HL-60 (cell line): ENCODE data around the gene SH3PXD2A.

Source experiments
- DNase-seq, 2 experiments: peaks; one replicate each; pipeline ENCODE4 v3.0.0-alpha.2; 2010 to 2020; ENCODE audit warnings: low read depth in 1 of 2, low spot score in 1 of 2
- H3K27ac ChIP-seq: fragments of 250-450 bp; sonication (Bioruptor Pico); replicated peaks from 2 replicates; pipeline ENCODE4 v1.5.1; 2020; ENCODE audit warnings: mild to moderate bottlenecking, moderate library complexity
- H3K27me3 ChIP-seq: fragments of 250-450 bp; sonication (Bioruptor Pico); 2 replicates; pipeline ENCODE4 v1.5.1; 2021; ENCODE audit warnings: mild to moderate bottlenecking, moderate library complexity; ENCODE audit not compliant: insufficient read depth, poor library complexity, severe bottlenecking
- H3K4me3 ChIP-seq: replicated peaks from 2 replicates; pipeline ENCODE4 v1.5.1; 2011; ENCODE audit warnings: mild to moderate bottlenecking, control low read depth, low read length; ENCODE audit not compliant: insufficient read depth
- GABPA ChIP-seq: IDR thresholded peaks from 2 replicates; pipeline ENCODE4 v1.6.1; 2012; ENCODE audit warnings: low read depth
- POLR2AphosphoS5 ChIP-seq: IDR thresholded peaks from 2 replicates; pipeline ENCODE4 v1.6.1; 2012; ENCODE audit warnings: low read depth
- SPI1 ChIP-seq: IDR thresholded peaks from 2 replicates; pipeline ENCODE4 v1.6.1; 2012; ENCODE audit warnings: low read depth, mild to moderate bottlenecking, borderline replicate concordance
- TF ChIP-seq, protein P1 (sequence below): IDR thresholded peaks from one replicate; pipeline ENCODE4 v1.5.1; 2011; ENCODE audit warnings: low read length, control low read depth, inconsistent platforms; ENCODE audit not compliant: insufficient read depth
- TF ChIP-seq, protein P2 (sequence below): IDR thresholded peaks from 2 replicates; pipeline ENCODE4 v1.6.1; 2012; ENCODE audit warnings: low read depth; ENCODE audit not compliant: insufficient replicate concordance

The SH3PXD2A gene

GRCh38 chr10:103546401-103546800 is 309.0 kb downstream of the SH3PXD2A start:
- peaks cover 3% of the 10 kb centered on the region for H3K27me3 ChIP-seq
- no peak overlapping the region for H3K27ac ChIP-seq
- H3K4me3 ChIP-seq, result no peak overlapping the region
- TF ChIP-seq GABPA, result no peak
- no peak for TF ChIP-seq SPI1
- no peak for TF ChIP-seq POLR2AphosphoS5
- TF ChIP-seq, protein P1, sequence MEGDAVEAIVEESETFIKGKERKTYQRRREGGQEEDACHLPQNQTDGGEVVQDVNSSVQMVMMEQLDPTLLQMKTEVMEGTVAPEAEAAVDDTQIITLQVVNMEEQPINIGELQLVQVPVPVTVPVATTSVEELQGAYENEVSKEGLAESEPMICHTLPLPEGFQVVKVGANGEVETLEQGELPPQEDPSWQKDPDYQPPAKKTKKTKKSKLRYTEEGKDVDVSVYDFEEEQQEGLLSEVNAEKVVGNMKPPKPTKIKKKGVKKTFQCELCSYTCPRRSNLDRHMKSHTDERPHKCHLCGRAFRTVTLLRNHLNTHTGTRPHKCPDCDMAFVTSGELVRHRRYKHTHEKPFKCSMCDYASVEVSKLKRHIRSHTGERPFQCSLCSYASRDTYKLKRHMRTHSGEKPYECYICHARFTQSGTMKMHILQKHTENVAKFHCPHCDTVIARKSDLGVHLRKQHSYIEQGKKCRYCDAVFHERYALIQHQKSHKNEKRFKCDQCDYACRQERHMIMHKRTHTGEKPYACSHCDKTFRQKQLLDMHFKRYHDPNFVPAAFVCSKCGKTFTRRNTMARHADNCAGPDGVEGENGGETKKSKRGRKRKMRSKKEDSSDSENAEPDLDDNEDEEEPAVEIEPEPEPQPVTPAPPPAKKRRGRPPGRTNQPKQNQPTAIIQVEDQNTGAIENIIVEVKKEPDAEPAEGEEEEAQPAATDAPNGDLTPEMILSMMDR, result no peak
- TF ChIP-seq, protein P2, sequence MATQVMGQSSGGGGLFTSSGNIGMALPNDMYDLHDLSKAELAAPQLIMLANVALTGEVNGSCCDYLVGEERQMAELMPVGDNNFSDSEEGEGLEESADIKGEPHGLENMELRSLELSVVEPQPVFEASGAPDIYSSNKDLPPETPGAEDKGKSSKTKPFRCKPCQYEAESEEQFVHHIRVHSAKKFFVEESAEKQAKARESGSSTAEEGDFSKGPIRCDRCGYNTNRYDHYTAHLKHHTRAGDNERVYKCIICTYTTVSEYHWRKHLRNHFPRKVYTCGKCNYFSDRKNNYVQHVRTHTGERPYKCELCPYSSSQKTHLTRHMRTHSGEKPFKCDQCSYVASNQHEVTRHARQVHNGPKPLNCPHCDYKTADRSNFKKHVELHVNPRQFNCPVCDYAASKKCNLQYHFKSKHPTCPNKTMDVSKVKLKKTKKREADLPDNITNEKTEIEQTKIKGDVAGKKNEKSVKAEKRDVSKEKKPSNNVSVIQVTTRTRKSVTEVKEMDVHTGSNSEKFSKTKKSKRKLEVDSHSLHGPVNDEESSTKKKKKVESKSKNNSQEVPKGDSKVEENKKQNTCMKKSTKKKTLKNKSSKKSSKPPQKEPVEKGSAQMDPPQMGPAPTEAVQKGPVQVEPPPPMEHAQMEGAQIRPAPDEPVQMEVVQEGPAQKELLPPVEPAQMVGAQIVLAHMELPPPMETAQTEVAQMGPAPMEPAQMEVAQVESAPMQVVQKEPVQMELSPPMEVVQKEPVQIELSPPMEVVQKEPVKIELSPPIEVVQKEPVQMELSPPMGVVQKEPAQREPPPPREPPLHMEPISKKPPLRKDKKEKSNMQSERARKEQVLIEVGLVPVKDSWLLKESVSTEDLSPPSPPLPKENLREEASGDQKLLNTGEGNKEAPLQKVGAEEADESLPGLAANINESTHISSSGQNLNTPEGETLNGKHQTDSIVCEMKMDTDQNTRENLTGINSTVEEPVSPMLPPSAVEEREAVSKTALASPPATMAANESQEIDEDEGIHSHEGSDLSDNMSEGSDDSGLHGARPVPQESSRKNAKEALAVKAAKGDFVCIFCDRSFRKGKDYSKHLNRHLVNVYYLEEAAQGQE, result no peak
- no peak for DNase-seq

- no peak overlapping the region for H3K27ac ChIP-seq
- DNase-seq, result no peak
- H3K4me3 ChIP-seq, result no peak overlapping the region
- TF ChIP-seq, protein P2, result no peak
- TF ChIP-seq, protein P1, result no peak
- no peak for TF ChIP-seq GABPA
- TF ChIP-seq SPI1, result no peak
- no peak for TF ChIP-seq POLR2AphosphoS5
- H3K27me3 ChIP-seq, result peaks cover 3% of the 10 kb centered on the region
Observed at GRCh38 chr10:103545771-103546281, 309.6 kb downstream of the SH3PXD2A start.

- peaks cover 3% of the 10 kb centered on the region for H3K27me3 ChIP-seq
- DNase-seq, result no peak
- no peak overlapping the region for H3K27ac ChIP-seq
- TF ChIP-seq, protein P1, result no peak
- TF ChIP-seq, protein P2, result no peak
- TF ChIP-seq SPI1 (no peak), POLR2AphosphoS5 (no peak)
- no peak overlapping the region for H3K4me3 ChIP-seq
Observed at GRCh38 chr10:103545366-103545765, 310.0 kb downstream of the SH3PXD2A start.
